Spleen (tissue), 7 donors: ENCODE results near the gene KRTAP12-4.

ENCODE experiments used
- POLR2AphosphoS5 ChIP-seq, 3 donors: sonication (generic); formaldehyde crosslinking; IDR thresholded peaks; one replicate each; pipeline ENCODE4 v1.5.1; 2017; ENCODE audit warnings: antibody characterized with exemption in 3 of 3
- TF ChIP-seq, protein P1 (sequence below), 11 experiments: fragments of 200-600 bp in 7 of 11; fragments of 450-650 bp in 4 of 11; sonication (generic) in 4 of 11; IDR thresholded peaks in 8 of 11; conservative IDR thresholded peaks in 3 of 11; 1 replicate in 7 of 11; 2 replicates in 4 of 11; pipeline versions ENCODE4 v1.4.0 to v1.8.0; 2016 to 2021; ENCODE audit warnings: antibody characterized with exemption in 11 of 11, inconsistent platforms in 4 of 11, mild to moderate bottlenecking in 1 of 11
- donor health status: DM: no; HTN: no; CAD: no; lungs with moderate emphysema.
- donor health status: DM: no; HTN: no; CAD: no.
- donor health status: DM: no; HTN: no; CAD: no.

GRCh38 chr21:44664691-44665090 is 10.2 kb upstream of the KRTAP12-4 start:
- TF ChIP-seq, protein P1, sequence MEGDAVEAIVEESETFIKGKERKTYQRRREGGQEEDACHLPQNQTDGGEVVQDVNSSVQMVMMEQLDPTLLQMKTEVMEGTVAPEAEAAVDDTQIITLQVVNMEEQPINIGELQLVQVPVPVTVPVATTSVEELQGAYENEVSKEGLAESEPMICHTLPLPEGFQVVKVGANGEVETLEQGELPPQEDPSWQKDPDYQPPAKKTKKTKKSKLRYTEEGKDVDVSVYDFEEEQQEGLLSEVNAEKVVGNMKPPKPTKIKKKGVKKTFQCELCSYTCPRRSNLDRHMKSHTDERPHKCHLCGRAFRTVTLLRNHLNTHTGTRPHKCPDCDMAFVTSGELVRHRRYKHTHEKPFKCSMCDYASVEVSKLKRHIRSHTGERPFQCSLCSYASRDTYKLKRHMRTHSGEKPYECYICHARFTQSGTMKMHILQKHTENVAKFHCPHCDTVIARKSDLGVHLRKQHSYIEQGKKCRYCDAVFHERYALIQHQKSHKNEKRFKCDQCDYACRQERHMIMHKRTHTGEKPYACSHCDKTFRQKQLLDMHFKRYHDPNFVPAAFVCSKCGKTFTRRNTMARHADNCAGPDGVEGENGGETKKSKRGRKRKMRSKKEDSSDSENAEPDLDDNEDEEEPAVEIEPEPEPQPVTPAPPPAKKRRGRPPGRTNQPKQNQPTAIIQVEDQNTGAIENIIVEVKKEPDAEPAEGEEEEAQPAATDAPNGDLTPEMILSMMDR (IDR thresholded peaks at IDR 0.05 in 8 of 11, conservative IDR thresholded peaks at IDR 0.05 in 3 of 11), result no peak
- TF ChIP-seq POLR2AphosphoS5 (IDR thresholded peaks at IDR 0.05), result no peak
